OCI-LY3 (cell line): ENCODE data around the gene MGST2.
A peak's percentile ranks its signal among the peaks of the same experiment; 100 is the strongest.

Experiments
- H2AFZ ChIP-seq: fragments of 200-600, 300-600 bp; shearing (Covaris generic); 2 replicates; pipeline ENCODE4 v1.6.0; 2014; ENCODE audit warnings: antibody characterized with exemption, low read depth, low read length
- H3K27ac ChIP-seq: fragments of 200-600, 300-600 bp; sonication (generic); 2 replicates; pipeline ENCODE4 v1.5.1; 2014; ENCODE audit warnings: mild to moderate bottlenecking, low read length, moderate library complexity, mixed read lengths
- H3K27me3 ChIP-seq: fragments of 200-600, 300-600 bp; sonication (generic); 2 replicates; pipeline ENCODE4 v1.6.1; 2014; ENCODE audit warnings: low read depth, low read length, mixed read lengths
- H3K36me3 ChIP-seq: fragments of 200-600, 300-600 bp; sonication (generic); replicated peaks from 2 replicates; pipeline ENCODE3; 2014; ENCODE audit warnings: low read depth, low read length, mixed read lengths
- H3K4me1 ChIP-seq: fragments of 300-600, 200-600 bp; sonication (generic); 2 replicates; pipeline ENCODE4 v1.6.1; 2014; ENCODE audit warnings: low read length, mixed read lengths
- H3K4me2 ChIP-seq: fragments of 200-600, 300-600 bp; sonication (generic); 2 replicates; pipeline ENCODE4 v1.6.1; 2014; ENCODE audit warnings: low read length, mixed read lengths
- H3K4me3 ChIP-seq: fragments of 300-600, 200-600 bp; sonication (generic); 2 replicates; pipeline ENCODE4 v1.5.1; 2014; ENCODE audit warnings: antibody characterized with exemption, mild to moderate bottlenecking, low read length, moderate library complexity
- H3K79me2 ChIP-seq: fragments of 300-600, 200-600 bp; shearing (Covaris generic); 2 replicates; pipeline ENCODE4 v1.6.1; 2014; ENCODE audit warnings: mild to moderate bottlenecking, low read length, mixed read lengths
- H3K9ac ChIP-seq: fragments of 300-600, 200-600 bp; shearing (Covaris generic); 2 replicates; pipeline ENCODE4 v1.6.0; 2014; ENCODE audit warnings: mild to moderate bottlenecking, low read length, moderate library complexity
- H3K9me3 ChIP-seq: fragments of 200-600, 300-600 bp; shearing (Covaris generic); 2 replicates; pipeline ENCODE4 v1.6.1; 2014; ENCODE audit warnings: low read length, mixed read lengths; ENCODE audit not compliant: insufficient read depth
- H4K20me1 ChIP-seq: fragments of 200-600, 300-600 bp; sonication (generic); 2 replicates; pipeline ENCODE4 v1.6.1; 2016; ENCODE audit warnings: low read length, mixed read lengths; ENCODE audit not compliant: insufficient read depth
- CTCF ChIP-seq: fragments of 200-600, 300-600 bp; sonication (generic); IDR thresholded peaks from 2 replicates; pipeline ENCODE4 v1.5.1; 2014; ENCODE audit warnings: antibody characterized with exemption, low read length, low read depth
- EZH2phosphoT487 ChIP-seq: fragments of 200-600 bp; shearing (Covaris generic); IDR thresholded peaks from 2 replicates; pipeline ENCODE4 v1.6.1; 2018; ENCODE audit warnings: antibody characterized with exemption, mixed run types, low read depth

Gene MGST2

DNA sequence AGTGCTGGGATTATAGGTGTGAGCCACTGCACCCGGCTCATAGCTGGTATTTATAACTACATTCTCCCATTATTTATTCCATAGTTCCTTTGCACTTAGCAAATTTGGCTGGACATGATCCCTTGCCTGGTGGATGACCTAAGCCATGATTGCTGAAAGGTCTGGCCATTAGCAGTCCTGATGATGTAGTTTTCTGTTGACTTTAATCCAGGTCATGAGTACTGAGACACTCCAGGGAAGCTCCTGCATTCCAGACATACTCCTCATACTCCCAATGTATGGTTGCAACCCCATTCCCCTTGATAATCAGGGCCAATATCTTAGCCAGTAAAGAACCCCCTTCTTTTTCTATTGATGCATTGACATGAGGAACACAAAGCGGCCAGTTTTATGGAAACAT is 24.4 kb upstream of the MGST2 start:
- H3K4me1 ChIP-seq, result peaks cover 23% of the 10 kb centered on the region
- no peak overlapping the region for H3K4me3 ChIP-seq
- no peaks in the 10 kb centered on the region for H3K79me2 ChIP-seq
- H3K9me3 ChIP-seq, result no peaks in the 10 kb centered on the region
- peaks cover 9% of the 10 kb centered on the region; the same call in 1 of the 2 replicates for H3K27me3 ChIP-seq
- no peak overlapping the region for H2AFZ ChIP-seq
- no peak overlapping the region for H3K9ac ChIP-seq
- H3K36me3 ChIP-seq, result no peaks in the 10 kb centered on the region
- H3K4me2 ChIP-seq, result no peak overlapping the region
- TF ChIP-seq CTCF (no peak), EZH2phosphoT487 (no peak)
- H3K27ac ChIP-seq, result no peak overlapping the region
- H4K20me1 ChIP-seq, result no peaks in the 10 kb centered on the region

DNA sequence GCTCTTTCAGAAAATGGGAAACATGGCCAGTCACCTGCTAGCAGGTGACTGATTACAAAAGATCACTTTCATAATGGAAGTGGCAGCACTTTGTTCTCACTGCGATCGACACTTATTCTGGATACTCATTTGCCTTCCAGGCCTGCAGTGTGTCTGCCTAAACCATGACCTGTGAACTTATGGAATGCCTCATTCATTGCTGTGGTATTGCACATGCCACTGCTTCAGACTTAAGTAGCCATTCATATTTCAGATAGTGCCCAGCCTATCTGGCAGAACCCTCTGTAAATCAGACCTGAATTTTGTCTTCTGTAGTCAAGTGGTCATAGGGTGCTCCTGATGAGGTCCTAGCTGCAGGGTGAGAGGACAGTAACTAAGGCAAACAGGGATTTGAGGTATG is 23.3 kb upstream of the MGST2 start:
- TF ChIP-seq CTCF (no peak), EZH2phosphoT487 (no peak)
- Histone ChIP-seq H3K4me1 (peaks cover 23% of the 10 kb centered on the region), H3K4me2 (no peak overlapping the region), H3K27ac (no peak overlapping the region), H3K79me2 (no peaks in the 10 kb centered on the region), H3K9me3 (no peaks in the 10 kb centered on the region), H3K27me3 (peaks cover 9% of the 10 kb centered on the region; the same call in 1 of the 2 replicates), H3K9ac (no peak overlapping the region), H3K36me3 (no peaks in the 10 kb centered on the region), H3K4me3 (no peak overlapping the region), H4K20me1 (no peaks in the 10 kb centered on the region), H2AFZ (no peak overlapping the region)

GRCh38 chr4:139643042-139643895 is 22.4 kb upstream of the MGST2 start:
- peaks cover 23% of the 10 kb centered on the region for H3K4me1 ChIP-seq
- TF ChIP-seq CTCF (no peak), EZH2phosphoT487 (no peak)

DNA sequence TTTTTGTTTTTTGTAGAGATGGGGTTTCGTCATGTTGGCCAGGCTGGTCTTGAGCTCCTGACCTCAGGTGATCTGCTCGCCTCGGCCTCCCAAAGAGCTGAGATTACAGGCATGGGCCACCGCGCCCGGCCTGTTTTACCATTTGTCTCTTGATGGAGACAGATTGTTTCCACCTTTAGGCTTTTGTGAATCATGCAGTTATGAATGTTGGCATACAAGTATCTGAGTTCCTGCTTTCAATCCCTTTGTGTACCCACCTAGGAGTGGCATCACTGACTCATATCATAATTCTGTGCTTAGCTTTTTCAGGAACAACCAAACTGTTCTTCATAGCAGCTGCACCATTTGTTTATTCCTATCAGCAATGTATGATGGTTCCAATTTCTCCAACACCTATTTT is 20.2 kb upstream of the MGST2 start:
- Histone ChIP-seq H3K27ac (no peak overlapping the region), H3K27me3 (no peaks in the 10 kb centered on the region), H4K20me1 (no peaks in the 10 kb centered on the region), H3K9me3 (no peaks in the 10 kb centered on the region), H3K9ac (no peak overlapping the region), H3K79me2 (no peaks in the 10 kb centered on the region), H3K36me3 (no peaks in the 10 kb centered on the region), H3K4me2 (no peak overlapping the region), H2AFZ (no peak overlapping the region), H3K4me1 (peaks cover 23% of the 10 kb centered on the region), H3K4me3 (no peak overlapping the region)
- TF ChIP-seq EZH2phosphoT487 (no peak), CTCF (no peak)

More at GRCh38 chr4:139643042-139643895, 22.4 kb upstream of the MGST2 start:
- Histone ChIP-seq H4K20me1 (no peaks in the 10 kb centered on the region), H3K27me3 (peaks cover 9% of the 10 kb centered on the region; the same call in 1 of the 2 replicates), H3K4me3 (0 out of 2 replicates have a peak overlapping the region, but pooled peaks have one; percentile 0), H3K27ac (no peak overlapping the region), H3K9me3 (no peaks in the 10 kb centered on the region), H2AFZ (peak overlapping the region; percentile 65), H3K79me2 (no peaks in the 10 kb centered on the region), H3K4me2 (peak overlapping the region; percentile 41), H3K36me3 (no peaks in the 10 kb centered on the region), H3K9ac (no peak overlapping the region)
